Pericardium fibroblast (primary cell): ENCODE results near the gene LCE3C. TPM values are rescaled to one million over a fixed set of nuclear protein-coding genes. Genes with fewer than 3 reads are reported as not detected.

Experiments
- total RNA-seq: library from RNA; depleted of rRNA; stranded (reverse); fragments of >200 nt; gene quantifications from 2 replicates; pipeline ENCODE4 v1.2.3, GENCODE V29; 2015

The LCE3C gene, protein sequence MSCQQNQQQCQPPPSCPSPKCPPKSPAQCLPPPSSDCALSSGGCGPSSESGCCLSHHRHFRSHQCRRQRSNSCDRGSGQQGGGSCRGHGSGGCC
- total RNA-seq = not detected in 2 replicates

GRCh38 chr1:152599934-152600333, at the start of gene LCE3C:
Gene LCE3C, plus strand, starts transcription at chr1:152600234. Its CDS starts 498 bp downstream, at chr1:152600732.

DNA sequence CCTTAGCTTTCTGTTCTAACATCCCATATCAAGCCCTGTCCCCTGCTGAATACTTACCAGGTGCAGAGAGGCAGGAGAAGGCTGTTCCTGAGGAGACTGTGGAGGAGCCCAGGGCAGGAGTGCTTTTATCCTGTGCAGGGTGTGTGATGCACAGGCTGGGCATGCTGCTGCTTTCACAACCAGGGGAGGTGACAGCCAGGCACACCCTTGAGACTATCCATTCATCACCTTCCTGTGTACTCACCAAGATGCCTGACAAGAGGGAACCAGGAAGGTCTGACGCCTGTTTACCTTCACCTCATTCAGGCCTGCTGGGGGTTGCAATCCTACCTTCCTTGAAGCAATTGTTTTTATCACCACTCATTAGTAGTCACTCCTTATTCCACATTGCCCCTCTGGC, 33.4 kb upstream of the LCE3C start, which contains the start of gene LCE3E:
Gene LCE3E (minus strand): TSS at position 100 of the 400 bp plus-strand sequence. CDS start 572 bp downstream, outside the sequence.

GRCh38 chr1:152580433-152580832, 19.6 kb upstream of the LCE3C start, which contains the start of gene LCE3D:
Gene LCE3D, minus strand, starts transcription at chr1:152580516. Its CDS starts 580 bp downstream, at chr1:152579936.

GRCh38 chr1:152613511-152613910, 13.5 kb downstream of the LCE3C start, which contains the start of gene LCE3B:
Gene LCE3B, plus strand, starts transcription at chr1:152613811. Its CDS starts 0 bp downstream, at chr1:152613811.

GRCh38 chr1:152622803-152623202, 22.8 kb downstream of the LCE3C start, which contains the start of gene LCE3A:
Gene LCE3A, minus strand, starts transcription at chr1:152623103. Its CDS starts 0 bp downstream, at chr1:152623103.

Other genes with a start within 250 kb of the LCE3C start
- gene FLG2, start 240.2 kb upstream of the LCE3C start, total RNA-seq = not detected in 2 replicates
- gene CRNN, start 186.0 kb upstream of the LCE3C start, total RNA-seq = not detected in 2 replicates
- gene LCE5A, start 89.4 kb upstream of the LCE3C start, total RNA-seq = not detected in 2 replicates
- not detected in 2 replicates for gene CRCT1, start 85.8 kb upstream of the LCE3C start, total RNA-seq
- gene LCE3E, start 33.5 kb upstream of the LCE3C start, total RNA-seq = not detected in 2 replicates
- gene LCE3D, start 19.7 kb upstream of the LCE3C start, total RNA-seq = not detected in 2 replicates
- not detected in 2 replicates for gene LCE3B, start 13.6 kb downstream of the LCE3C start, total RNA-seq
- gene LCE3A, start 22.9 kb downstream of the LCE3C start, total RNA-seq = not detected in 2 replicates
- not detected in 2 replicates for gene LCE2D, start 63.1 kb downstream of the LCE3C start, total RNA-seq
- not detected in 2 replicates for gene LCE2C, start 75.0 kb downstream of the LCE3C start, total RNA-seq
- not detected in 2 replicates for gene LCE2B, start 85.9 kb downstream of the LCE3C start, total RNA-seq
- gene LCE2A, start 98.1 kb downstream of the LCE3C start, total RNA-seq = not detected in 2 replicates
- gene LCE4A, start 107.9 kb downstream of the LCE3C start, total RNA-seq = not detected in 2 replicates
- gene KPRP, start 157.8 kb downstream of the LCE3C start, total RNA-seq = not detected in 2 replicates
- gene LCE1F, start 174.9 kb downstream of the LCE3C start, total RNA-seq = not detected in 2 replicates
- gene LCE1E, start 186.0 kb downstream of the LCE3C start, total RNA-seq = not detected in 2 replicates
- gene LCE1D, start 196.5 kb downstream of the LCE3C start, total RNA-seq = not detected in 2 replicates
- gene LCE1C, start 206.4 kb downstream of the LCE3C start, total RNA-seq = not detected in 2 replicates
- gene LCE1B, start 211.7 kb downstream of the LCE3C start, total RNA-seq = not detected in 2 replicates
- not detected in 2 replicates for gene LCE1A, start 227.2 kb downstream of the LCE3C start, total RNA-seq
- not detected in 2 replicates for gene LCE6A, start 242.6 kb downstream of the LCE3C start, total RNA-seq